Activated CD4-positive, alpha-beta T cell treated with anti-CD3 and anti-CD28 coated beads, Interleukin-2, Interleukin-6, amounts not matched to agents 100 ng/mL and 50 ng/mL, durations not matched to agents 16 hours and 8 hours (primary cell): ENCODE results near the gene ALK.

Experiments
- DNase-seq: peaks from one replicate; pipeline ENCODE4 v3.0.0-alpha.2; 2020

The ALK gene

DNA sequence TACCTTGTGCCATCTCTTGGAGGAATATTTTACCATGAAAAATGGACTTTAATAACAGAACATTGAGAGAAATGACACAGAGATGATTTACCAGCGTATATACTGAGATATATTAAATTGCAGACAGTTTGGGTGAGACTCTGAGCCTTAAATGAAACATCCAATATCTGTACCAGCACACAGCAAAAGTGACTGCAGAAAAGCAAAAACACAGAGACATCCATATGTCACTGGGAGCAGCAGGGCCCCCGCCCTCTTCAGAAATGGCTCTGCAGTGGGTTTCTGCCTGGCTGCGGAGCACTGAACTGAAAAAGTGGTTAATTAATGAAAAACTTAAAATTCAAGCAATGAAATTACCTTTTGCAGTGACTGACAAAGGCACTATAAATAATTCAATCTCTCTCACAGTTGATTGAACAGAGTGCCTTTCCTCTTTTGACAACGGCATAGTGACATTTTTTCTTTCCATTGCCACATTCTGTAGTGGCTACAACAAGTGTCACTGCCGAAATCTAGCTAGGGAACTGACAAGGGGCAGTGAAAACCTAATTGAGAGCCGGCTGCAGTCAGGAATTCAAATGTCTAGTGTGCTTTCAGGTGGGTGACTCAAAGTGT is 353.4 kb downstream of the ALK start:
- no peak for DNase-seq

DNA sequence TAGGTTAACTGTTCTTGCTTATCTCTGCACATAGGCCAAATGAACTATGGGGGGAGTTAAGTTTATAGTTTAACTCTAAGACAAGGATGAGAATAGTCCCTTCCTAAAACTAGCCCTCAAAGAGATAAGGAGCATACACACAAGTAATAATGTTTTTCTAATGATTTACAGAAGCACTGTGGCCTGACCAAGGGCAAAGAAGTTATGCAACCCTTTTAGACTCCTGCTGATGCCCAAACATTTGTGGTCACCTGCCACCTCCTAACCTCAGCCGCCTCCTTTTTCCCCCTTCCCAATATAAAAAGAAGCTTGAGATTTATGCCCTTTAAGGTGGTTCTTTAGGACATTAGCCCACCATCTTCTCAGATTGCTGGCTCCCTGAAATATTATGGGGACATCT is 357.7 kb downstream of the ALK start:
- DNase-seq, result no peak

DNA sequence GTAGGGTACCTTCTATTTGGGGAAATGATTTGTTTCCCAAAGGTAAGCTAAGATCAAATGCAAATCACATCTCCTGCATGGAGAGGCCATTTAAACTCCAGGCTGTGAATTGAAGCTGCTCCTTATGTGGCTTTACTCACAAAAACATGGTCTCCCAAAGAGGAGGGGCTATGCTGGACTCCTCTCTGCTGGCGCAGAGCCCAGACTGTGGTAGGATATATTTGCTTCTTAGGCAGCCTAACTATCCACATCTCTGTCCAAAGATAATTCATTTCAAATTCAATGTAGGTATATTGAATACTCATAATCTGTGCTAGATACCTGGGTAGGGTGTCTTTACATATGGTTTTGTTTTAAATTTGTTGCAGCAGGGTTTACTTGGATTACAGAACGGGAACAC is 358.5 kb downstream of the ALK start:
- DNase-seq, result no peak

DNA sequence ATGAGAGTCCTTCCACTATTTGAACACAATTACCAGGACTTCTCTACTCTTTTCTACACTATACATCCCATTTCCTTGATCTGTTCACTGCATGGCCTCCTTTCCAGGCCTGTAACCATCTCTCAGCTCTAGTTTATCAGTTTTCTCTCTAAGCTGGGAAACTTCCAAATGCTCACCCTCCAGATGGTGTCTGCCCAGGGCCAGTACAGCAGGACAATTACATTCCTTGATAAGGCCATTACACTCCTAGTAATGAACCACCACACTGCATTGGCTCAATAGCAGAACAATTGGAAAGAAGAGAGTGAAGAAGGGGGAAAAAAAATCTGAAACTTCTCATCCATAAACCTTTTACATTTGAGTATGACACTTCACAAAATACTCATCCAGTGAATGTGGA is 359.1 kb downstream of the ALK start:
- no peak for DNase-seq

DNA sequence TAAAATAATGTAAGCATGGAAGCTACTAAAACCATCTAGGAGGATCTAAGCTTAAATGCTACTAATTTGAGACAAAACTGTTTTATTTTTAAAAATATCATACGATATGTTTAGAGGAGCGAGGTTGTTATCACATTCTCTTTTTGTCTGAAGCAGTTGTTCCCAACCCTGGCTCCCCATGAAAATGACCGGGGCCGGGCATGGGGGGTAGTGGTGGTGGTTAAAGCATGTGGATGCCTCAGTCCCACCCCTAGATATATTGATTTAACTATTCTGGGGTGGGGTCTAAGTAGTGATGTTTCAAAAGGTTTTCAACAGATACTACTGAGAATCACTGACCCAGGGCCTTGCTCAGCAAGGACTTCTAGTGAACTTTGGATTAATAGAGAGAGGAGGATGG is 359.8 kb downstream of the ALK start:
- no peak for DNase-seq

DNA sequence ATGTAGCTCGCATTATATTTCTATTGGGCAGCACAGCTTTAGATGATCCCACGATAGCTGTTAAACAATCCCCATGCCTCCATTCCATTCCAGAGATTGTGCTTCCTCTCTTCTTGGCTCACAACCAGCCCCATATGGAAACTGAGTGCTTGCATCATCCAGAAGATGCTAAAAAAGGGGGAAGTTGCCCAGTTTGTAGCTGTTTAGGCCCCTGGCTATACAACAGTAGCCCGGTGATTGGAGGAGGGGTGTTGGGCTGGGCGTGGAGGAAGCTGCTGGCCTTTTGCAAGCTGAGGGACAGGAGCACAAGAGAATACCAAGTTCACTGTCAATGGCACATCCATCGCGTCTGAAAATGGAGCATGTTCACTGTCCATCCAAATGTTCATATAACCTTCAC is 360.2 kb downstream of the ALK start:
- DNase-seq, result no peak

DNA sequence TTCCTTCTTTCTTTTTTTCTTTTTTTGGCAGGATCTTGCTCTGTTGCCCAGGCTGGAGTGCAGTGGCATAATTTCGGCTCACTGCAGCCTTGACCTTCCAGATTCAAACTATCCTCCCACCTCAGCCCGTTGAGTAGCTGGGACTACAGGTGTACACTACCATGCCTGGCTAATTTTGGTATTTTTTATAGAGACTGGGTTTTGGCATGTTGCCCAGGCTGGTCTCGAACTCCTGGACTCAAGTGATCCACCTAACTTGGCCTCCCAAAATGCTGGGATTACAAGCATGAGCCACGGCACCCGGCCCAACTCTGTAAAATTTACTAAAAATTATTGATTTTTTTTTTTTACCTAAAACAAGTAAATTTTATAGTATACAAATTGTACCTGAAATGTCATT is 360.8 kb downstream of the ALK start:
- DNase-seq, result no peak

DNA sequence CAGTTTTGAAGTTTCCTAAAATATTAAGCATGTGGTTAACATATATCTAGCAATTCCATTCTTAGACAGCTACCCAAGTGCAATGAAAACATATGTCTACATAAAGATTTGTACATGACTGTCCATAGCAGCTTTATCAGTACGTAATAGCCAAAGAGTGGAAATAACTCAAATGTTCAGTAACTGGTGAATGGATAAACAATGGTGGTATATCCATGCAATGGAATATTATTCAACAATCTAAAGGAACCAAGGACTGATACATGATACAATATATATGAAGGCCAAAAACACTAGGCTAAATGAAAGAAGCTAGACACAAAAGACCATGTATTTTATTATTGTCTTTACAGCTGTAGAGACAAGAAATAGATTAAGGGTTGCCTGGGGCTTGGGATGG is 361.4 kb downstream of the ALK start:
- DNase-seq, result no peak

DNA sequence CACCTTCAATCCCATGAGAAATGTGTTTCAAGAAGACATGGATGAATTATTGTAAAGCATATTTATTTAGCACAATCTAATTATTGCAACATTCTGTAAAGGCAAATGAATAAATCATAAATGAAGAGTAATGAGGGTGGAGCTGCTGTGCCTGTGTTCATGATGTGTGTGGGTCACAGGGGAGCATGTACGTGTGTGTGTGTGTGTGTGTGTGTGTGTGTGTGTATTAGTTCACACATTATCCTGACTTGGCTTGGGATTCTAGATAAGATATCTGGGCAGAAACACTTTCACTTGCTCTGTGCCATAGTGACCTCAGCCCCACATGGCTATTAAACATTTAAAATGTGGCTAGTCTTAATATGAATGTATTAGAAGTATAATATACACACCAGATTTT is 361.8 kb downstream of the ALK start:
- no peak for DNase-seq

DNA sequence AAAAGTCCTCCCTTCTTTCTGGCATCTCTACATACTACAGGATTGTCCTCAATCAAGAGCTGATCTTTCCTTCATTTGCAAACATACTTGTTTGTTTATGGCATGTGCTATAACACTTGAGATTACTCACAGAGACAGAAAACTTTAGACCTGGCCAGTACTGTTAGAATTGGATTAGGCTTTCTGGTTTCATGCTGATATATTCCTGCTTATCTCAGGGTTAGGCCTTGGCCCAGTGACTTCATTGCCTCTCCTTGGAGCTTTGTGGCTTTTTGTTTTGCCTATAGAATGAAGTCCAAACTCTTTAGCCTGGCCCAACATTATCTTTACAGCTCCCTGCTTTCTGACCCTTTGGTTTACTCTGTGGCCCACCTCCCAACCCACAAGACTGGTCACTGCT is 363.3 kb downstream of the ALK start:
- no peak for DNase-seq

DNA sequence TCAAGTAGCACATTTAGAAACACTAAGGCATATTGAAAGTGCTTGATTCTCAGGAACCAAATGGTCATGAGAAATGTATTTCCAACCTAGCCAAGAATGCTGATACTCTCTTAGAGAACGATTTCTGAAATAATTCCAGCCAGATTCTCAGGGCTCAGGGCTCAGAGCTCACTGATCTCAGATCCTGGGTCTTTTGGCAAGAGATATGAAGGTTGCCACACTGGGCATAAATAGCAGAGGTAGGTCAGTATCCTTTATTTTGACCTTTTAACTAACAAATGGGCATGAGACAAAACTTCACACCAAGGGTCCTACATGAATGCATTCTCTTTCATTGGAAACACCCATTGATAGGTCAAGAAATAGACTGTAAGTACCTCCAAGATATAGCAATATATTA is 364.1 kb downstream of the ALK start:
- no peak for DNase-seq

DNA sequence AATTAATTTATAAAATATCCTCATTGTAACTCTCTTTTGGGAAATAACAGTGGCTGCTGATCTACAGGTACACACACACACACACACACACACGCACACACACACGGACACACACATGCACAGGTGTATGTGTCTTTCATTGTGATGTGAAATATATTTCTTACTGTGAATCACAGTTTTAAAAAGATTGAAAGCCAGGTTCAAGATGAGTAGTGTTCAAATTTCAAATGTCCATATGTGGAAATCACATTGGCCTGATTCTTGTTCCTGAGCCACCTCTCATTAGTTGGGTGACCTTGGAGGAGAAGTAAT is 372.4 kb downstream of the ALK start:
- DNase-seq, result no peak

DNA sequence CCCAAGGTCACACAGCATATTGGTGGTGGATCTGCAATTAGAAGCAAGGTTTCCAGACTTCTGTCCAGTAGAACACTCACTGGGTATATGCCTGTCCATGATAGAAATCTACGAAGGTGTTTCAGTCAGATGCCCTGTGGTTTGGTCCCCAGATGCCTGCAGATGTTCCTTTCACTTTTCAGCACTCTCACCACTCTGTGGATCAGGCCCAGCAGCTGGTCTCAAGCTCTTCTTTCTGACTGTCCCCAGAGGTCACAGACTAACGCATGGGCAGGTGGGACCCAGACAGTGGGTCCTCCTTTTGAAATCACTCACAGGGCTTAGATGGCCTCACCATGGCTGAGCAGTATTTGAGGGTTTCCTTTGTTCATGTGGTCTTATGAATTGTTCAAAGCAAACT is 376.5 kb downstream of the ALK start:
- DNase-seq, result no peak

DNA sequence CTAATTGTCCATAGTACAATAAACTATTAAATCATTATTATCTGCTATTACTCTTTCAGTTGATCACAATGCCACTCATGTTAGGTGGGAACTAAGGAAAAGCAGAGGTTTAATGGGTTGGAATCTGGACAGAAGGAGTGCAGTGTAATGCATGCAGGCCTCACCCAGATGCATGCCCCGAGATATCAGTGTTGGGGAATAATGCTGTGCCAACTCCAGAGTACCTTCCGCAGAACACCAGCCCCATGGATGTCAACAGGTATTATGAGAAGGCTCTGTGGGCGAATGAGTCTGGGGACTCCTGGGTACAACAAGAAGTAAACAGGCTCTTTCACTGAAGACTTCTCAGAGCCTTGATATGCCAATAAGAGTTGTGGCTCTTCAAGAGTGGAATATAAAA is 377.4 kb downstream of the ALK start:
- no peak for DNase-seq

DNA sequence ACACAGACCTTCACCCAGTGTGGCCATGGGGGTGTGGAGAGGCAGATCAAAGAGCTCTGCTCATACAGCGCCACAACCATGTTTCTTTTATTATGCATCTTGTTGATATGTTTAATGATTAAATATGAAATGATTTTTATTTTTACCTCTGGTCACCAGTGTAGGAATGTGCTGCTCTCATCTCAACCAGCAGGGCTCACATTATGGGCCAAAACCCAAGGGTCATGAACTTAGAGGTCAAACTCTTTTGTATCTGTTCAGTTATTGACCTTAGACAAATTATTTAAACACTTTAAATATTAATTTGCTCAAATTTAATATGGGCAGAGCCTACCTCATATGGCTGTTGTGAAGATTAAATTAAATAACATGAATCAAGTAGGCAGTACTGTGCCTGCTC is 386.2 kb downstream of the ALK start:
- DNase-seq, result no peak

DNA sequence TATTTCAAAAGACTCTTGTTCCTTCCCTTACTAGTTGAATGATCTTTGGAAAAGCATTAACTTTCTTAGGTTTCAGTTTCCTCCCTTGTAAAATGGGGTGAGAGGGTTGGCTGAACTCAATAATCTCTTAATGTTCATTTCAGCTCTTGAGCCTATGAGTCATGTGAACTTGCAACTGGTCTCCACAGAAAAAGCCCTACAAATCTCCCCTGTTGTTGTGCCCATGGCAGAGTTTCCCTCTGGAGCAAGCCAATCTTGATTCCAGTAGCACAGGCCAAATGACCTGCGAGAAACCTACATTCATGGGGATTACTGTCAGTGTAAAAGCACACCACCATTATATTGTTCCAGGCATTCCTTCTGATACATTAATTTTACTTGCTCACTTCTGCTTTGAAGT is 388.9 kb downstream of the ALK start:
- DNase-seq, result no peak

DNA sequence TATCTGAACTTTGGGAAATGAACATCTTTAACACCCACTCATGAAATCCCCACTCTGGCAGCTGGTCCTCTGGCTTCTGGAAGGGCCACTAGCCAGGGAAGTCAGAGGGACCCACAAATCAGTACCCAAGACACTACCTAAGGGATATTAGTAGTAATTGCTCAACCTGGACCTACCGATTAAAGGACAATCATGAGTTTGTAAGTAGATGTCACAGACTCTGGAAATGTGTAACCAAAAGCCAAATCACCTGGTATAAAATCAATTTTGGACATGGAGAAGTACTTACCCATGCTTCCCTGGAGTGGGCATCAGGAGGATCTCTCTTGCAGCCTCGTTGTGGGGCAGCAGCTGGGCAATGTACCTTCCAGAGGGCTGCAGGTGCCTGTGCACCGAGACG is 389.8 kb downstream of the ALK start:
- no peak for DNase-seq

DNA sequence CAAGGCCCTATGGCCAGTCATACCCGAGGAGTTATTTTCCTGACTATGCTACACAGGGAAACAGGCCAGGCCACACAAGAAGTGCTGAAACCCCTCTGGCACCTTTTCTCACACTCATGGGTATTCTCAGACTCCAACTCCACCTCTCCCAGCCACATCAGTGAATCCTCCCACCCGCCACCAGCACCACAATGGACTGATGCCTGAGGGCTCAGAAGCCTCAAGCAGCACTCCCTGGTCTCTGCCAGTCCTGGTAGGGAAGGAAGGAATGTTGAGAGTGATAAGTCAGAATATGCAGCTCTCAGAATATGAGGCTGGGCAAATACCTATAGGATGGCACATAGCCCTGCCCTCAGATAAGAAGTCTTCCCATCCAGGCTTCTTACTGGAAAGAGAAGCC is 391.1 kb downstream of the ALK start:
- DNase-seq, result no peak

DNA sequence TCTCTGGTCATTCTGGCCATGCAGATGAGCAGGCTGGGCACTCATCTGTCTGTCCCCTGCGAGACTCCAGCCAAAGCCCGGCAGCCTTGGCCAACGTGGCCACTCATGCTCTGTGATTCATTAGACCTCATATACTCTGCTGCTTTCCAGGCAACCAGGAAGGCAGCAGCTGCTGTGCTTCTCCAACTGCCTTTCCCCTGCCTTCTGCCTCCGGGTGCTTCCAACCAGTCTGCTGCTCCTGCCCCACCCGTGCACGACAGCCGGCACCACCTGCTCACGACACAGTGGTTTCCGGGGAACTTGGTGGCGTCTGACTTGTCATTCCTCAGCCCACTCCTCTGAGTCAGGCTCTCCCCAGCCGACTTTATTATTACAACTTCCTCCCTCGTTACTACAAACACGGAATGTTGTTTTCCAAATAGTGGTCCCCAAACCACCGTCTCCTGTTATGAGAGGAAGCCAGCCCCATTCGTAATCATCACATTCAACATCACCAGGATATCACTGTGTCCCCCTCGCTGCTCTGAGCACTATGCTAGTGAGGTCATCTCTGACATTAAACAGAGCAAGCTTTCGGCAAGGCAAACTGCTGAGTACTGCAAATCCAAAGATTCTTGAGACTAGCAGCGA is 392.4 kb downstream of the ALK start:
- DNase-seq, result peak; percentile 4

DNA sequence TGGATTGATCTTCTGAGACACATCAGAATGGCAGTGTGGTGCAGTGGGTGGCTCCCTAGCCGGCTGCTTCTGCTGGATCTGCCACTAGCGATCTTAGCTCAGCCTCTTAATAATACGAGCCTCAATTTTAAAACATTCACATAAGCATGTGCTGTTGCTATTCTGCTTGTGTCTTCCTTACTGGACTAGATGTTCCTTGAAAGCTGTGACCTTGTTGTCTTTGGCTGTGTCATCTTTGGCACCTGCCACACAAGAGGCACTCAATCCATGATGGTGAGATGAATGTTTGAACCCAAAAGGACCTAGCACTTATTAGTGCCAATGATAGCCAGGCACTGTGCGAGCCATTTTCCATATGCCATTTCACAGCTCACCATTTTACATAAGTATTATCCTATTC is 393.0 kb downstream of the ALK start:
- no peak for DNase-seq

DNA sequence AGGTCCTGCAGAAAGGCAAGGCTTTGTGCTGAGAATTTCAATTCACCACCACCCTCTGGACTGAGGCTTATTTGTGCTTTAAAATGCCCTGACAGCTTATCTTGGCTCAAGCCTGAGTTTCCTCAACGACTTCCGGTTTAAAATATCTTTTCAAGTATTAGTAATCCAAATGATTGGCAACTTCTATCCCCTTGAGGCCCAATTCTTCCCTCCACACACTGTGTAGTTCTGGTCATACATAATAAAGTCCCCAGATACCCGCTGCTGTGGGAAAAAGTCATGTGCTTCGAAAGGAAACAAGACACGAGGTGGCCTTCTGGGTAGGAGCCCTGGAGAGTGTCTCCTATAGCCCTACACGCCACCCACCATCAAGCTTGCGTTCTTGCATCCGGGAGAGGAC is 393.4 kb downstream of the ALK start:
- DNase-seq, result no peak

DNA sequence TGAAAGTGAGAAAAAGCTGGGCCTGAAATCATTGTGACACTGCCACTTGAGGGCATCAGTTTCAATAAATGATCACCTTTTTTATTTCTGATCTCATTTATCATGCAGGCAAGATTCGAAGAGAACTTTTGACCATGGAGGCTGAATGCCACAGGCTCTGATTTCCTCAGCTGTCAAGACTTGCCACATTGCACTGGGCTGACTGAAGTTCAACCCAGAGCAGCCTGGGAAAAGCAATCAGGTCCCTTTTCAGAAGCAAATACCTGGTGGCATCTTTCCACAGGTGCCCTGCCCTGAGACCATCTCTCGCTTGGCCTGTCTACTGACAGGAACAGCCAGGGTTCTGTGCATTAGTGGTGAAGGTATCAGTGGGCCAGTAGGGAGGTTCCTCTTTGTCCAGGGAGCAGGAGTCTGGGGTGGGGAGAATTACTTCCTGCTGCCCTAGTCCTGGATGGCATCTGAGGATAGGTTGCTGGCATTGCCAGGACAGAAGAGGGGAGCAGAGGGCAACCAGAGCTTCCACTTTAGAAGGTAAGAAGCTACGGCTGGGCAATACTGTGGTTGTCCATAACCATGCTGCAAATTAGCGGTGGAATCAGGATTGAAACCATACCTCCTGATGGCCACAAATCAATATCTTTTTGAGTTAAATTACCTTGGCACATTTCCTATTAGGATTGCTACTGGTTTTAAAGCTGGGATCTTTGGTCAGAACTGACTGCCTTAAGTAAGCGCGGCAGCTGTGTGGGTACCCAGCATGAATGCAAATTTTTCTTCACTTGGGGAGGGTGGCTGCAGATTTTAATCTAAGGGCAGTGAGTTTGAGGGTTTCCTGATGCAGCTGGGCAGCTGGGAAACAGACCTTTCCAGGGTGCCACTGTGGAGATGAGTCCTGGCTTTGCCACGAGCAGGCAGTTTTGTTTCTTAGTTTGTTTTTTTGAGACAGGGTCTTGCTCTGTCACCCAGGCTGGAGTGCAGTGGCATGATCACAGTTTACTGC is 394.5 kb downstream of the ALK start:
- no peak for DNase-seq

DNA sequence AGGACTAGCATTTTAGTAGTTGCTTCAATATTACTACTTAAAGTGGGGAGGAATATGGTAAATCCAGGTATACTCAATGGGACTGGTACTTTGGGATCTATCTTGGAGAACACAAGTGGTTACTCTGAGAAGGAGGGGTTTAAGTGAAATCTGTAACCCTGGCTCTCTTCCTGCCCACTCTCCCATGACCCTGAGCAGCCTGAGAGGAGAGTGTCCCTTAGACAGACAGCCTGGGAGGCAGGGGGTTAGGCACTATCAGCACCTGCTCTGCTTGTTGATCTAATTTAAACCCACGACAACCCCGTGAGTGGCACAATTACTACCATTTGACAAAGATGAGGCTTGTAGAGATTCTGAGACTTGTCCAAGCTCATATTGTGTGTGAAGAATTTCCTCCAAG is 395.5 kb downstream of the ALK start:
- DNase-seq, result no peak

DNA sequence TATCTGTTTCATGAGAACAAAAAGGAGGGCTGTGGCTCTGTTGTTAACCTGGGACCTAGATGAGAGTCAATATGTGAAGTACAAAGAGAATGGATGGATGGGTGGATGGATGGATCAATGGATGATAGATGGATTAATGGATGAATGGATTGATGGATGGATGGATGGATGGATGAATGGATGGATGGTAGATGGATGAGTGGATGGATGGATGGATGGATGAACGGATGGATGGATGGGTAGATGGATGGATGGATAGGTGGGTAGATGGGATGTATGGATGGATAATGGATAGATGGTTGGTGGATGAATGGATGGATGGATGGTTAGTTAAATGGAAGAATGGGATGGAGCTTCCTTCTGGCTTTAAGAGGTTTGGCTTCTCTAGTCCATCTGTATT is 396.7 kb downstream of the ALK start:
- no peak for DNase-seq
